Keratinocyte (primary cell): ENCODE results near the gene B9D1.

Source experiments
- EZH2 ChIP-seq: IDR thresholded peaks from one replicate; pipeline ENCODE4 v1.6.1; 2012; ENCODE audit warnings: inconsistent platforms, mild to moderate bottlenecking, low read length, moderate library complexity
- TF ChIP-seq, protein P1 (sequence below), 3 experiments: IDR thresholded peaks in 1 of 3; conservative IDR thresholded peaks in 1 of 3; optimal IDR thresholded peaks in 1 of 3; 2 replicates in 2 of 3; 3 replicates in 1 of 3; pipeline versions ENCODE3 to v1.5.1; 2011; ENCODE audit warnings: low read length in 3 of 3, mild to moderate bottlenecking in 3 of 3, moderate library complexity in 2 of 3, control low read depth in 1 of 3, inconsistent platforms in 1 of 3; ENCODE audit not compliant: insufficient read depth in 2 of 3; ENCODE audit errors: extremely low read depth in 1 of 3

DNA sequence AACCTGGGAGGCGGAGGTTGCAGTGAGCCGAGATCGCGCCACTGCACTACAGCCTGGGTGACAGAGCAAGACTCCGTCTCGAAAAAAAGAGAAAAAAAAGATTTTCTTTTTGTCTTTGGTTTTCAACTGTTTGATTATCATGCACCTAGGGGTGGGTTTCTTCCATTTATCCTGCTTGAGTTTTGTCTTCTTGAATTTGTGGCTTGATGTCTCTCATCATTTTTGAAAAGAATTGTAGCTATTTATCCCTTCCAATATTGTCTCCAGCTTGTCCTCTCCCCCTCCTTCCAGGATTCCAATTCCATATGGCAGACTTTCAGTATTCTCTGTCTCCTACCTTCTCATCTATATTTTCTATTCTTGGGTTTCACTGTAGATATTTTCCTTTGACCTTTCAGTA lies 7.8 kb downstream of the B9D1 start:
- TF ChIP-seq, protein P1, sequence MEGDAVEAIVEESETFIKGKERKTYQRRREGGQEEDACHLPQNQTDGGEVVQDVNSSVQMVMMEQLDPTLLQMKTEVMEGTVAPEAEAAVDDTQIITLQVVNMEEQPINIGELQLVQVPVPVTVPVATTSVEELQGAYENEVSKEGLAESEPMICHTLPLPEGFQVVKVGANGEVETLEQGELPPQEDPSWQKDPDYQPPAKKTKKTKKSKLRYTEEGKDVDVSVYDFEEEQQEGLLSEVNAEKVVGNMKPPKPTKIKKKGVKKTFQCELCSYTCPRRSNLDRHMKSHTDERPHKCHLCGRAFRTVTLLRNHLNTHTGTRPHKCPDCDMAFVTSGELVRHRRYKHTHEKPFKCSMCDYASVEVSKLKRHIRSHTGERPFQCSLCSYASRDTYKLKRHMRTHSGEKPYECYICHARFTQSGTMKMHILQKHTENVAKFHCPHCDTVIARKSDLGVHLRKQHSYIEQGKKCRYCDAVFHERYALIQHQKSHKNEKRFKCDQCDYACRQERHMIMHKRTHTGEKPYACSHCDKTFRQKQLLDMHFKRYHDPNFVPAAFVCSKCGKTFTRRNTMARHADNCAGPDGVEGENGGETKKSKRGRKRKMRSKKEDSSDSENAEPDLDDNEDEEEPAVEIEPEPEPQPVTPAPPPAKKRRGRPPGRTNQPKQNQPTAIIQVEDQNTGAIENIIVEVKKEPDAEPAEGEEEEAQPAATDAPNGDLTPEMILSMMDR (optimal IDR thresholded peaks at IDR 0.05 in 1 of 3, IDR thresholded peaks at IDR 0.05 in 1 of 3, conservative IDR thresholded peaks at IDR 0.05 in 1 of 3; ENCODE audit: extremely low read depth in 1 of 3, insufficient read depth in 2 of 3, low read length in 3 of 3) = no peak
- no peak for TF ChIP-seq EZH2
